ENCODE measurements around the gene DRAXIN.

Gene DRAXIN, protein sequence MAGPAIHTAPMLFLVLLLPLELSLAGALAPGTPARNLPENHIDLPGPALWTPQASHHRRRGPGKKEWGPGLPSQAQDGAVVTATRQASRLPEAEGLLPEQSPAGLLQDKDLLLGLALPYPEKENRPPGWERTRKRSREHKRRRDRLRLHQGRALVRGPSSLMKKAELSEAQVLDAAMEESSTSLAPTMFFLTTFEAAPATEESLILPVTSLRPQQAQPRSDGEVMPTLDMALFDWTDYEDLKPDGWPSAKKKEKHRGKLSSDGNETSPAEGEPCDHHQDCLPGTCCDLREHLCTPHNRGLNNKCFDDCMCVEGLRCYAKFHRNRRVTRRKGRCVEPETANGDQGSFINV

DNA sequence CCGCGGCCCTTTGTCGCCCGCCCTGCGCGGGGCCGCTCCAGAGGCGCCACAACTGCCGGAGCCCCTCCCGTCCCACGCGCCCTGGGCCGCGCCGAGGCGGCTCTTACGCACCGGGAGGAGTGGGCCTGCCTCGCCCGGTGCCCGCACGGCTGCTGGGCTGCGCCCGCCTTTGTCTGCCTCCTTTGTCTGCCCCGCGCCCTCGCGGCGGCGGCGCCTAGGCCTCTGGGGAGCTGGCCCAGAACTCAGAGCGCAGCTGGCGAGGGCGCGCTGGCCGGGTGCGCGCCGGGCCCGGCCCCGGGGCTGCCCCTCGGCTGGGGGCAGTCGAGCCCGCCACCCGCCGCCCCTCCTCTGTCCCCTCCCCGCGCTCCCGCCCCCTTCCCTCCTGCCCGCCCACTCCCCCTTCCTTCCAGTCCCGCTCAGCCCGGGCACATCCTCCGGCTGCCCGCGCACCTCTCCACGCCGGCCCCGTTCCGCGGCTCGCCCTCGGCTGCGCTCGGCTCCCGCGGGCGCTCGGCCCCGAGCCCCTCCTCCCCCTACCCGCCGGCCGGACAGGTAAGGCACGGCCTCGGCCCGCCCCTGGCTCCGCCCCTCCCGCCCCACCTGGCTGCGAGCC lies at the start of gene DRAXIN:
Gene DRAXIN (plus strand): TSS at position 409 of the 613 bp plus-strand sequence. CDS start 14,549 bp downstream, outside the sequence.
- no peak for DNase-seq

DNA sequence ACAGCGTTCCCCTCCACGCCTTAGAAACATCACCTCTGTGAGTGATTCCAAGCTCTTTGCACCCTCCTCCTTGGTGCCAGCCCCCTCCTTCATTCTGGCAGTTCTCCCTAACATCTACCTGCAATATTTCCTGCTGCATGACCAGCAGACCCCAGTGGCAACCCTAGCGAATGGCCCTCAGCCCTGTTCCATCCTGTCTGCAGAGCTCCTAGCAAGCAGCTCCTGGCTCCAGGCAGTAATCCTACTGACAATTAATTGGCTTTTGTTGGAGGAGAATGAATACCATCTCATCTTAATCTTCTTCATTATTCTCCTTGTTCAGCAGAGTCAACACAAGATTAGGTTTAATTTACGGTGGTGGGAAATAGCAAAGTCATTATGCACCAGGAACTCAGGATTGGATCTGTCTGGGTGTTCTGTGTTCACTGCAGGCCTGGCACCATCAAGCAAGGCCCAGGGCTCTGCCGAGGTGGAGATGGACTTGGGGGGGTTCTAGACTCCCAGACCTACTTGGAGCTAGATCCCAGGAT lies 49.7 kb upstream of the DRAXIN start:
- DNase-seq = no peak

DNA sequence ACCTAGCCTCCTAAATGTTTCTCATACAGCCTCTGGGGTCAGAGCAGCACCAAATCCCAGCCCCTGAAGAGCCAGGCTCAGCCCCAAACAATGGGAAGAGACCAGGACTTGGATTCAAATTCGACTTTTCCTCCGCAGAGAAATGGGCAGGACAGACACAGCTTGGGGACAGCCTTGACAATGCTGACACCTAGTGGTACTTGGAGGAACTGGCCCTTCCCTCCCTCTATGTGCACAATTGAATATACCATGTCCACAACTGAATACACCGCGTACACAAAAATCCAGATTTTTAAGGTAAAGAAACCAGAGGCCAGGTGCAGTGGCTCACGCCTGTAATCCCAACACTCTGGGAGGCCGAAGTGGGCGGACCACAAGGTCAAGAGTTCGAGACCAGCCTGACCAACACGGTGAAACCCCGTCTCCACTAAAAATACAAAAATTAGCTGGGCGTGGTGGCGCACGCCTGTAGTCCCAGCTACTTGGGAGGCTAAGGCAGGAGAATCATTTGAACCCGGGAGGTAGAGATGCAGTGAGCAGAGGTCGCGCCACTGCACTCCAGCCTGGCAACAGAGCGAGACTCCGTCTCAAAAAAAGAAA lies 49.0 kb upstream of the DRAXIN start:
- DNase-seq = peak; percentile 61

DNA sequence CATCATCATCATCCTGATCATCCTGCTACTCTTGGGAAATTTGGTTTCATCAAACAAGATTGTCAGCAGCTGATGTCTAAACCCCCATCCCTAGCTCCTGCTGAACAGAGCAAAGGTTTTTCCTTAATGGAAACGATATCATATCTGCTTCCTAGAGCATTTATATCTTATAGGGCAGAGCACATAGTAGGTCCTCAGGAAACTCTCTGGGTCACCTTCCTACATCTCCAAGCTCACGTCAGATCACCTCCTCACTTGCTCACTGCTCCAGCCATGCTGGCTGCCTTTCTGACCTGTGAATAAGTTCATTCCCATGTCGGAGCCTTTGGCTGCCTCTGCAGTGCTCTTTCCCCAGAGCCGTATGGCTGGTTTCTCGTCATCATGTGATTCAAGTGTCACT lies 47.7 kb upstream of the DRAXIN start:
- no peak for DNase-seq

DNA sequence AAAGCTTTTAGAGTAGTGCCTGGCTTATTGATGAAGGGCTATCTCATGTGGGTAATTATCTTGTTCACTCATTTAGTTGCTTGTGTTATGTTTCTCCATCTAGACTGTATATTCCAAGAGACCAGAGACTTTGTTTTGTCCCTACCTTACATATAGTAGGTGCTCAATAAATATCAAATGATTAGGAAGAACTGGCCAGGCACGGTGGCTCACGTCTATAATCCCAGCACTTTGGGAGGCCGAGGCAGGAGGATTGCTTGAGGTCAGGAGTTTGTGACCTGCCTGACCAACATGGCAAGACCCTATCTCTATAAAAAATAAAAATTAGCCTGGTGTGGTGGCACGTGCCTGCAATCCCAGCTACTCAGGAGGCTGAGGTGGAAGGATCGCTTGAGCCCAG lies 46.2 kb upstream of the DRAXIN start:
- no peak for DNase-seq

DNA sequence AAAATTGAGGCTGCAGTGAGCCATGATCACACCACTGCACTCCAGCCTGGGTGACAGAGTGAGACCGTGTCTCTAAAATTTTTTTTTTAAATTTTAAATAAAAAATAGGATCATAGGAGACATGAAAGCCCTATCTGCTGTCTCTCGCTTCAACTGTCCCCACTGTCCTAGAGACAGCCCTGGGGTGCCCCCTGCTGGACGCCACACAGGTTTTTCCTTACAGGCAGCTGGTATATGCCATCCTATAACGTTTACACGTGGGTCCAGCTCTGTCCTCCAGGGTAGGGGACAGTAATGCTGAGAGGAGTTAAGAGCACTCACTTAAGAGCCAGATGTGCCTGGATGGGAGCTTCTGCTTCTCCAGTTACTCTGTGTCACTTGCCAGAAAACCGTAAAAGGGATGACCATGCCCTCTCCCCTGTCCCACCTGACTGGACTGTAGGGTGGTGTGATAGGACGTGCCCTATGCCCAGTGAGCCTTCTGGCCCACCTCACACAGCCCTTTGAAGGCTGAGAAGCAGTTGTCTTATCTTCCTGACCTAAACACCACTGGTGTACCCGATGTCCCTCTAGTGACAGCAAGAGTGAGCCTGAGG lies 45.7 kb upstream of the DRAXIN start:
- peak; percentile 82 for DNase-seq

DNA sequence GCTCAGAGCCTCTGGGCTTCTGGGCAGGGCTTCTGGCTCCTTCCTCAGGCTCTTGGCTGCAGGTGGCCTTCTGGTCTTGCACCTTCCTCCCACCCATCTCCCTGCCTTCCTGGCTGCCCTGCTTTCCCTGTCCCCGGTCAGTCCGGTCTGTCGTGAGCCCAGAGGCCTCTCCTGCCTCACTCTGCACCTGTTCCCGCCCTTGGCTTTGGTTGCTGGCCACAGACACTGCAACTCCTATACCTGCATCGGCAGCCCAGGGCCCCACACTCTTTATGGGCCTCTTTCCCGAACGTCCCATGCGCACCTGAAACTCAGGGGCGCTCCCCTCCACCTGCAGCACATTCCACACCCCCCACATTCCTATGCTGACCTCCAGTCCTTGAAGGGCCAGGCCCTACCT lies 45.2 kb upstream of the DRAXIN start:
- no peak for DNase-seq

DNA sequence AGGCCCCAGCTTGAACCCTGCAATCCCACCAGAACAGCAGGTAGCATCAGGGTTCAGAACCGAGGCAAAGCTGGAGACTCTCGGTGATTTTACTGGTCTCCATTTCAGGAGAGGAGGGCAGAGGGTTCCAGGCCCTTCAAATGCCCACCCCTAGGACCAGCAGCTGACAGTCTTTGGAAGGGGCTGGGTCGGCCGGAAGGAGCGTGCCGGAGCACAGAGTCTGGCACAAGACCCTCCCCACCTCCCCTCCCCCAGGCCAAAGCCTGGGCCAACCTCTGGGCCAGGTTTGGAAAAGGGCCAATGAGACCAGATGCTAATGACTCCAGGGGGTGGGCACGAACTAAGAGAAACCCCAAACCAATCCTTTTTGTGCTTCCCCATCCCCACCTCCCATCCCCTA lies 44.2 kb upstream of the DRAXIN start:
- DNase-seq = no peak

DNA sequence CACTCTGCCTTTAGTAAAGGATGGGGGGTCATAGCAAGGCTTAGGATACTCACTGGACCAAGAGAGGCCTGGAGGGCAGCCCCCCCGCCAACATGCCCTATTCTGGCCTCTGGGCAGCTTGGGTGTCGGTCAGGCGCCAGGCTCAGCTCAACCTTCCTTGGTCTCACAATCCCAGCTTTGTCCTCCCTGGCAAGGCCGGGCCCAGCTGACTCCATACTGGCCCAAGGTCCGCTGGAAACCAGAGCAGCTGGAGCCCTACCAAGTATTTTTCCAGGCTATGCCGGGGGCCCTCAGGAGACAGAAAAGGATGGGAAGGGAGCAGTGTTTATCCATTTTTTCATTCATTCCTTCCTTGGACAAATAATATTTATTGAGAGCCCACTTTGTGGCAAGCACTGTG lies 43.5 kb upstream of the DRAXIN start:
- DNase-seq = no peak

DNA sequence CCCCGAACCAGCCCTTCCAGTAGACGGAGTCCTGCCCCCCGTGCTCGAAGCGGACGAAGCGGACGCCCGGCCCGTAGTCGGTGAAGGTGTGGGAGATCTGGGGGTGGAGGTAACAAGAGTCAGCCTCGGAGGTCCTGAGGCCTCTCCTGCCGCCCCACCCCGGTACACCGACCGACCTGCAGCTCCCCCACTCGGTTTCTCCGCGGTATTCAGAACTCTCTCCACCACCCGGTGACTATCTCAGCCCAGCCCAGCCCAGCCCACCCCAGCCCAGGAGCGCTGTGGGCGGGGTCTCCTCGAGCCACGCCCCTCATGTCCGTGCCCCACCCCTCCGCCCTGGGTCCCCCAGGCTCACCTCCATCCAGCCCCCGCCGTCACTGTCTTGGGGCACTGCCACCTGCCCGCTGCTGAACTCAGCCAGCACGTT lies 42.8 kb upstream of the DRAXIN start:
- peak; percentile 42 for DNase-seq

DNA sequence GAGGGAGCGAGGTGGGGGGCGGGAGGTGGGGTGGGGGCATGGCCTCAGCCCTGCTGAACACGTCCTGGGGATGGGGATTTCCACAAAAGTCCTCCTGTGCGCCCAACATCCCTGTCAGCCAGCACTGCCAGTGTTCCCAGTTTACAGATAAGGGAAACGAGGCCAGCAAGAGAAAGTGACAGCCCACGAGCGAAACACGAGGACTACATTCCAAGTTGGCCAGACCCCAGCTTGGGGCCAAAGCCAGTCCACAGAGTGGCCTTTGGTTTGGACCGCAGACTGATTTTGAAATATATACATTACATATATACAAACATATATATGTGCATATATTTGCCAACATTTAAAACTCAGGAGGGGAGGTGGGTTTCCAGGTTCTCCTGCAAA lies 42.3 kb upstream of the DRAXIN start:
- DNase-seq = no peak

DNA sequence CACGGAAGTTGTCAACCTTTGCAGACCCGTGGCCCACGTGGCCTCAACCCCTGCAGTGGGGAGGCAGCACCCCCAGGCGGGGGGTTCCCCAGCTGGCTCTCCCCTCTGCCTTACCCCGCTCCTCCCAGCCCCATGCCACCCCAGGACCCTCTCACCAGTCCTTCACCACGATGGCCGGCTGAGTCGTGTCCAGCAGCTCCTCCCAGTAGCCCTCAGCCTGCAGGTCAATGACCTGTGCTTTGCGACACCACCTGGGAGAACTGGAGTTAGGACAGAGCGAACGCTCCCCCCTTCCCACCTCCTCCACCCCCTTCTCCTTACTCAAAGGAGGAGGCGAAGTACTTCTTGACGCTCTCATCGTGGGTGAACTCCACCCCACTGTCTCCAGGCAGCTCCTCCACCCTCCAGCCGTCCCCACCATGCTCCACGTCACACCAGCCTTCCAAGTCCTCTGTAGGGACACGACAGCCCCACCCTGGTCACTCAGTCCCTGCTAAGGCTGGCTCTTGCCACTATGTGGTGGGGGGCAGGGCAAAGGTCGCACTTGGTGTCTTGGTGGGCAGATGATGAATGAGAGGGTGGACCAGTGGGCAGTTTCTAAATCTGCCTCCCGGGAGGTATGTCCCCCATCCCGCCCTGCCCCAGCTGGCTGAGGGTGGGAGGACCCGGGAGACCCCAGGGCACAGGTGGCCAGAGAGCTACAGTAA lies 41.7 kb upstream of the DRAXIN start:
- DNase-seq = no peak

DNA sequence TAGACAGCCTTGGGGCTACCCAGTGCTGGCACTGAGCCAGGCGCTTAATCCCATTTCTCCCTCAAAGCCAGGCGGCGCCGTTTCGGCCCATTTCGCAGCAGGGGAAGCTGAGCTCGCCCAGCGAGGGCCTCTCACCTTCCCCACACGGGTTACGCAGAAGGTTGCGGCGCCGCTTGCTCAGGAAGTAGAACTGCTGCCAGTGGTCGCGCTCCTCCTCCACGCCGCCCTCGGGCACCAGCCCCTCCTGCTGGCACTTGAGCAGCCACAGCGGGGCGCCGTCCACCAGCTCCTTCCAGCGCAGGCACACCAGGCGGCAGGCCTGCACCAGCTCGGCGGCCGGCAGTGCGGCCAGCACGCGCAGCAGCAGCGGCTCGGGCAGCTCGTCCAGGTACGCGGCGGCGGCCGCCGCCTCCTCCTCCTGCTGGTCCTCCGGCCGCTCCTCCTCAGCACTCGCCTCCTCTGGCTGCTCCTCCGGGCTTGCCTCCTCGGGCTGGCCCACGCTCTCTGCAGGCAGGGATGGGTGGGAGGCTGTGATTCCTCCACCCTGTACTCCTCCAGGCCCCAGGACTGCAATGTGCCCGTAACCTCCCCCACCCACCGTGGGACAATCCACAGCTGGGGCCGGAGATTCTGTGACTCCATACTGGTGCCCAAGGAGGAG lies 41.0 kb upstream of the DRAXIN start:
- peak; percentile 84 for DNase-seq

DNA sequence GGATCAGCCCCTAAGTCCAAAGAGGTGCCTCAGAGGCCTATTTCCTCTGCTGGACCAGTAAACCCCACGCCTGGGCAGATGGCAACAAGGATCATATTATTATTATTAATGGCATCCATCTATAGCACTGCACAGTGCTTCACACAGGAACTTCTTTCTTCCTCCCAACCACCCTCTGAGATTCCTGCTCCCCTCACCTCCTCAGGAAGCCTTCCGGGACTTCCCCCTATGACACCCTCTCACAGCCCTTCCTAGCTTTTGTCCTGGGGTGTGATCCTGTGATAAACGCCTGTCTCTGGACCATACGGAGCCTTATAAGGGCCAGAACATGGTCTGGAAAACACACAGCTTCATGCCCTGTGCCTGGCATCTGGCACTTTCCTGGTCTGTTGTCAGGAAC lies 40.5 kb upstream of the DRAXIN start:
- no peak for DNase-seq

DNA sequence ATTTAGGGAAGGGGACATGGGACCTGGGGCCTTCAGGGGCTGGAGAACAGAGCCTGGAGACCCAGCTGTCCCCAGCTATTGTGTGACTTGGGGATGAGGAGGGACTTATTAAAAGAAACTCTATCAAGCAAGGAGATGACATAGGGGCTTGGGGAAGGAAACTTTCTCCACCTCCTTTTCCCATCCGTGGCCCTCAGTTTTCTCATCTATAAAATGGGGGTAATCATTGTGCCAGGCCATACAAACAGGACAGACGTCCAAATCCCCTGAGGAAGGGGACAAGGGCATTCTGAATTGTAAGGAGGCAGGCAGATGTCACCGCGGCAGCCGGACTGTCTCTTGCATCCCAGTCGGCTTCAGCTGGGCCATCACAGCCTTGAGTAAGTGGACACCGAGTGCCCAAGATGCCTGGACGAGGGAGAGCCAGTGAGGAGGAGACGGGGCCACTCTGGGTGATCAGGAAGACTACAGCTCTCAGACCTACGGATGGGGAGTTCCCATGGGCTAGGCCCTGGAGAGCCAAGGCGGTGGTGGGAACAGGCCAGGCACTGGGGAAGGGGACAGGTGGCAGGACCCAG lies 39.2 kb upstream of the DRAXIN start:
- no peak for DNase-seq

DNA sequence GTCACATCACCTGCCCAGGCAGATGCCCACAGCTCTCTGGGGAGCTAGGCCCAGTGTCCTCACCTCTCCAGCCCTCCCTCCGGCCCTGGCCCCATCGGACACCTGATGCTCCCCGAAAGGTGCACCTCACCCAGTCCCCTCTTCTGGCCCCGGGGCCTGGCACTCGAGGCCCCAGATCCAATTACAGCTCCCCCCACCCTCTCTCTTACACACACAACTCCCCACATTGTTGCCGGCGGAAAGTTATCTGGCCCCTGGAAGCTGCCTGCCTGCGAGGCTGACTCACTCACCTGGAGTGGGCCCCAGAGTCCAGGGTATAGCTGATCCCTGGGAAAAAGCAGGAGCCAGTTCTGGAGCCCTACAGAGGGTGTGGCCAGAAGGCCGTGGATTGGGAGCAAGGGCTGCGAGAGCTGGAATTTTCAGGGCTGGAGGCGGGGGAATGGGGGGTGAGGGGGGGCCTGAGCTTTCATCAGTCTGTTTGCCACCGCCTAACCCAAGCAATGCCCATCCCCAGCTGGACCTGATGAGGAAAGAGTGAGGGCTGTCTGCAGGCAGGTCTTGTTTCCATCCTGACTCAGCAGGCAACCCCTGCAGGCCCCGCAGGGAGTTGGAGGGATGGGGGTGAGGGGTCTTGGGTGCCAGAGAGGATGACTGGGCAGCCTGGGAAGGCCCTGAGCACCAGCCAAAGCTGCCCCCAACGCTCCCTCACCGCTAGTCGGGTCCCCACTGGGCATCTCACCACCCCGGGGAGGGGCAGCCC lies 38.2 kb upstream of the DRAXIN start:
- DNase-seq = no peak

DNA sequence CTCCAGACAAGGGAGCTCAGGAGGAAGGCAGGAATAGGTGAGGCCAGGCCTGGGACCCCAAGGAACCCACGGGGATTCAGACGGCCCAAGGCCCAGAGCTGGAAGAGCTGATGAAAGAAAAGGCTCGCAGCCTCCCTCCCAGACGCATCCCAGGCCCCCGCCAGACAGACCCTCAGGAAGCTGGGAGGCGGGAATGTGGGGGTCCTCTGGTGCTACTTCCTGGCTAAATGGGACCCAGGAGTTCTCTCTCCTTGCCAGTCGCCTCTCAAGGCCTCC lies 37.7 kb upstream of the DRAXIN start:
- no peak for DNase-seq

DNA sequence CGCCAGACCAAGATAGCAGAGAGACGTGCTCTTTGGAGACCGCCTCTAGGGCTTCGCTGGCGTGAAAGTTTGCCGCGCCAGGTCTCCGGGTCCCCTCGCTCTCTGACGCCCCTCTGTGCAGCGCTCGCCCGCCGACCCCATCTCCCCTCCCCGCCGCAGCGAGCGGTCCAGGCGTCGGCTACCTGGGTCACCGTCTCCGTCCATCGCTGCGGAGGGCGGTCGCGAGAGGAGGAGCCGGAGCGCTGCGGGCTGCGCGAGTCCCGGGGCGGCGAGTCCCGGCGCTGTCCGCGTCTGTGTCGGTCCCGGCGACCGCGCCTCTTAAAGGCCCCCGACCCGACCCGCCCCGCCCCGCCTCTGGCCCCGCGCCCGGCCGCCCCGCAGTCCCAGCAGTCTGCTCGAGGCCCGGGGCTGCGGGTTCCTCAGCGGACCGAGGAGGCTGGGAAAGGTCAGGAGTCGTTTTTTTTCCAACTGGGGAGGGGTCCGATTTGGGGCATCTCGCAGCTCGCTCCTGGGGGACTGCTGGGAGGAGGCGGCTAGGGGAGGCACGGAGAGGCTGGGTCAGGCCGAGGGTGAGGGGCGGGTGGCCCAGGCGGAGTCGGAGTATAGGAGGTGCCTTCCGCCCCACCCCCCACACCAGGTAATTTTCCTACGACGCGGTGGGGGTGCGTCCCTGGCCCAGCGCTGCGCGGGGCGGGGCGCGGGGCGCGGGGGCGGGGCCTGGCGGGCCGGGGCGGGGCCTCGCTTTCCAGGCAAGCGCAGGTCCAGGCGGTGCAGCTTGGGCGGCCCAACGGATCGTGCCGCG lies 37.2 kb upstream of the DRAXIN start, which contains the start of the genes FBXO2 and FBXO44:
Gene FBXO2 (minus strand): TSS at position 293 of the 802 bp plus-strand sequence. CDS start 89 bp downstream, at position 204.
Gene FBXO44 (plus strand): TSS at position 741 of the 802 bp plus-strand sequence. CDS start 959 bp downstream, outside the sequence.
- DNase-seq = peak; percentile 61

DNA sequence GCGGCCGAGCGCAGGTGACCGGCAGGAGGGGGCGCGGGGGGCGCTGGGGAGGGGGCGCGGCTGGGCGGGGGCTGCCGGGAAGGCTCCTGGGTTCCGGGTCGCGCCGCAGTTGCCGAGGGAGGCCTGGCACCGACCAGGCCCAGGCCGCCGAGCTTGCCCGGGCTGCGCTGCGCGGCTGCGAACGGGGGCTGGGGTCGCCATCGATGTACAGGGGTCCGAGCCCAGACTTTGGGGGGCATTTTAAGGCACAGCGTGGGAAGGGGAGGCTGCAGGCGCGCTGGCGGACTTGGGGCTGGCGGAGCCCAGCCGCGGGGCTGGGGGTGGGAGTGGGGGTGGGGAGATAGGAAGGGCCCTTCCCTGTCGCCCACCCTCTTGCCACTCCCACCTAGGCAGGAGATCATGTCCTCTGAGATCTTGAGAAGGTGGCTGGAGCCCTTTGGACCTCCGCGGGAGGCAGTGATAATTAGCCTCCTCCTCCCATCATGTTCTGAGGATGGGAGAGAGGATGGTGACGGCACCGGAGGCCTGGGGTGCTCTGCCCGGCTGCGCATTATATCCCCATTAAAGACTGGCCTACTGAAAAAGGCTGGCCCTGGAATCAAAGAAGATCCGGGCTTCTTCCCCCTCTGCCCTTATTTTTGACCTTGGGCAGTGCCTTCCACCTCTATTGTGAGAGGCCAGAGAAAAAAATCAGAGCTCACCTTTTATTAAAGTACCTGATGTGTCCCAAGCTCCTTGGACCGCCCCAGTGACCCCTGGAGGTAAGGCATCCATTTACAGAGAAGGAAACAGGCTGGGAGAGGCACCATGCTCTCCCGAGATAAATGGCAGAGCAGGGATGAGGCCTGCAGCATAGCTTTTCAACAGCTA lies 36.3 kb upstream of the DRAXIN start:
- DNase-seq = no peak

Measured in stimulated activated CD4-positive, alpha-beta T cell treated with anti-CD3 and anti-CD28 coated beads, Interleukin-1b, Interleukin-23, amount 100 ng/mL, for 48 hours (primary cell).